ENCODE data around the gene RWDD3.

DNA sequence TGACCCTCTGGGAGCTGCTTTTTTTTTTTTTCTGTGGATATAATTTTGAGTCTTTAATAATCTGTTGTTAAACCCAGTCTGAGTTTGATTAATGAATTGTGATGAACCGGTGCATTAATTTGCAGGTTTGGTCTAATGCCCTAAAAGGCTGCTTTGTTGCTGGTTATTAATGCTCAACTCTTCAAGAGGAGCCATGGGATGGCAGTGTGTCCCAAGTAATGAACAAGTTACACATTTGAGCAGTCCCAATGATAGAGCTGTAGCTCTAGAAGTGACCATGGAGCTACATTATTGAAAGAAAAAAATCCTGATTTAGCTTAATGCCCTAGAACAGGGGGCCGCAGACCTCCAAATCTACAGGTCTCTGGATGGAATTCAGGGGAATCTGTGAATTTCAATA lies 53.1 kb downstream of the RWDD3 start:
- TF ChIP-seq CTCF (optimal IDR thresholded peaks at IDR 0.05 in 1 of 3, IDR thresholded peaks at IDR 0.05 in 1 of 3, conservative IDR thresholded peaks at IDR 0.05 in 1 of 3; ENCODE audit: extremely low read depth in 1 of 3, insufficient read depth in 2 of 3, low read length in 3 of 3) (peak in 1 of 3 experiments; percentile 11), EZH2 (IDR thresholded peaks at IDR 0.05; ENCODE audit: low read length) (no peak)

Measured in keratinocyte (primary cell).